HG03139 (cell line): ENCODE results near the gene PHEX.

Experiments used
- ATAC-seq: cut with Tn5 transposase; IDR thresholded peaks from one replicate; pipeline ENCODE4 v1.9.1; 2021; ENCODE audit not compliant: unreplicated experiment

PHEX gene

DNA sequence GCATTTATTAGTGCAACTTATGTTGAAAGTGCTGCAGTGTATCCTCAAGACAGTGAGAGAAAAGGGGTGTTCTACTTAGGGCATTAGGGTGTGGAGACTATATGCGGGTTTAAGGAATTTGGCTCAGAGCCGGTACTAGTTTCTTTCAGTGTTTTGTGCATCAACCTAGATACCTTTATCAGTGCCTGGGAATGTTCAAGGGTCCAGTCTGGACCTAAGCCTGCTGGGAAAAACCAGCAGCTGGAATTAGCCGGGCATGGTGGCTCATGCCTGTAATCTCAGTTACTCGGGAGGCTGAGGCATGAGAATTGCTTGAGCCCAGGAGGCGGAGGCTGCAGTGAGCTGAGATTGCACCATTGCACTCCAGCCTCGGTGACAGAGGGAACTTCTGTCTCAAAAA is 7.4 kb downstream of the PHEX start:
- no peak for ATAC-seq

DNA sequence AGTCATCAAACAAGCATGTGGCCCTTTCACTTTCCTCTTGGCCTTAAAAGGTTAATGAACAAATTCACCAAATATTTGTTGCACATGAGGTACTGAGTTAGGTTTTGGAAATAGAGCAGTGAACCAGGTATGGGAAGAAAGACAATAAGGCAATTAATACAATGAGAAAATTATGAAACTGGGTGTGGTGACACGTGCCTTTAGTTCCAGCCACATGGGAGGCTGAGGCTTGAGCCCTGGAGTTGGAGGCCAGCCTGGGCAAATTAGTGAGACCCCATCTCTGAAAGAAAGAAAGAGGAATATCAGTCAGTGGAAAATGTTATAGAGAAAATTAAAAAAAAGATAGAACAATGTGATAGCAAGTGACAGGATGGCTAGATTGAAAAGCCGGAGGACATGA is 8.1 kb downstream of the PHEX start:
- no peak for ATAC-seq

DNA sequence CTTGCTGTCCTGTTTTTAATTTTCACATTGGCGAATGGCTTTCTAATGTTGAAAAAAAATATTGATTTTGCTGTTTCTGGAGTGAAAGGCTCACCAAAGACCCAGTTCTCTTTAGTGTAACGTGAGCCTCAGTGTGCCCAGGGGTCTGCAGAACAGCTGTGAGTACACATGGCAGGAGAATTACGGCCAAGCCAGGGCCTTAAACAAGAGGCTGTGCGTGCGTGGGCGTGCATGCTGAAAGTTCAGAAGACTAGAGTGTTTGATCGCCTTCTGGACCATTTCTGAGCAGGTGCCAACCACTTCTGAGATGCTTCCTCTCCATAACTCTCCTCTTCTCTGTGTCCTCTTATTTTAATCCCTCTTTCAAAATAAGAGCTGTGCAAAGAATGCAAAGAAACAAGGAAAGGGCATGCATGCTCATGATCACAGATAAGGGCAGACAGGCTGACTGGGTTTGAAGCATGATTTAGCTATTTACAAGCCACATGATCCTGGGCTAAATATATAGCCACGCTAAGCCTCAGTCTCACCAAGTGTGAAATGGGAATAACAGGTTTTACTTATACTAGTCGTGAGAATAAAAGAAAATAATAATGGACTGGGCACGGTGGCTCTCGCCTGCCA is 9.9 kb downstream of the PHEX start:
- ATAC-seq: no peak

DNA sequence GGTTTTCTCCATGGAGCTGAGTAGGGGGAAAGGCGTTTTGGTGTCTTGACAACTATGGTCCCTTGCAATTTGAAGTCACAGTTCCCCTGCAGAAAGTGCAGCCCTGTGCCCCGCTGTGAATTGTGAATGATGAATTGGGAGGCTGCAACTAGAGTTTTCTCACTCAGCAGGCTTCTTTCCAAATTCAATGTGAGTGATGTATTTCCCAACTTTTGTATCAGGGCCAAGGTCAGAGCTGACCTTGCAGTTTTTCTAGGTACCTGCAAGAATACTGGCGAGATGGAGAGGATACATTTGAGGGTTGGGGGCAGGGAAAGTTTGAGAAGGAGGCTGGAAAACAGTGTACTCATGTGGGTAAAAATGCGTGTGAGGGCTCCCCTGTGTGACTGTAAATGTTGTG is 11.7 kb downstream of the PHEX start:
- no peak for ATAC-seq

- ATAC-seq: no peak
Observed at GRCh38 chrX:22047468-22047867, 15.3 kb downstream of the PHEX start.

DNA sequence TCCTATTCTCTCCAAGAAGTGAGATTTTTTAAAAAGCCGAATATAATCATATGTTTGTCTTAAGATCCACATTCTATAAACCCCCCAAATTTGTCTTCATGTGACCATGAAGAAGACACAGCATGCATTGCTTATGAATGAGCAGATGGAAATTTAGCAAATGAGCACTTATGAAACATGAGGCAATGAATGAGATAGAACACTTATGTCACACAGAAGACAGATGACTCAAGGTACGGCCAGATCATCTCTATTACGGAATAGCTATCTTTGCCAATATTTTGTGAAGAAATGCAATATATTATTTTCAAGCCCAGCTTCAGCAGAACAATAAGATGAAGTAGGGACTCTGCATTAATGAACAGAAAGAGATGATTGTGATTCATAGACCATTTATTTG is 21.4 kb downstream of the PHEX start:
- ATAC-seq: no peak

GRCh38 chrX:22056235-22056634 is 24.1 kb downstream of the PHEX start:
- no peak for ATAC-seq

DNA sequence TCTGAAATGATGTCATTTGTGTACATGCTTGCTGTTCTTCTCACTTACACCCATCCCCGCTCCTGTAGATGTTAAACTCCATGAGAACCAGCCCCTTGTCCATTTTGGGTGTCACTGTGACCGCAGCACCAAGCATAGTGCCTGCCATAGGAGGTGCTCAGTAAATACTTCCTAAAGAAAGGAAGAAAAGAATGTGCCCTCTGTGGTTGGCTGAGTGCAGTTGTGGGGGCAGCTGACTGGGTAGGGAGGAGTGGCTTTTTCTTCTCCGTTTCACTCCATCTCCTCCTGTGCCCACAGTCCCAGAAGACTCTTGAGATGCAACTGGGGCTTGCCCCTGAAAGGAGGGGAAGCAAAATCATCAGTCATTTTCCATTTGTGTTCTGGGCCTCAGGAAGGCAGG is 25.5 kb downstream of the PHEX start:
- ATAC-seq: no peak

DNA sequence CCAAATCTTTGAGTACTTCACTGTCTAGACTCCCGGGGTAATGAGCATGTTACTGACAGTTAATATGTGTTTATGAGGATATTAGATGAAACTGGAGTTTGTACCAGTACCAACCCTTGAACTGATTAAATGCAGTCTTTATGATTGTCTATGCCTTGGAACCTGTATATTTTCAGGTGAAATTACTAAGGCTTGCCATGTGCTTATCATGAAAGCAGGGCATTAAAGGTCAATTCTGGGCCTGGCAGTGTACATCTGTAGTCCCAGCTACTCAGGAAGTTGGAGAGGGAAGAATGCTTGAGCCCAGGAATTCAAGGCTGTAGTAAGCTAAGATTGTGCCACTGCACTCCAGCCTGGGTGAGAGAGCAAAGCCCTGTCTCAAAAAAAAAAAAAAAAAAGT is 27.6 kb downstream of the PHEX start:
- ATAC-seq: no peak

DNA sequence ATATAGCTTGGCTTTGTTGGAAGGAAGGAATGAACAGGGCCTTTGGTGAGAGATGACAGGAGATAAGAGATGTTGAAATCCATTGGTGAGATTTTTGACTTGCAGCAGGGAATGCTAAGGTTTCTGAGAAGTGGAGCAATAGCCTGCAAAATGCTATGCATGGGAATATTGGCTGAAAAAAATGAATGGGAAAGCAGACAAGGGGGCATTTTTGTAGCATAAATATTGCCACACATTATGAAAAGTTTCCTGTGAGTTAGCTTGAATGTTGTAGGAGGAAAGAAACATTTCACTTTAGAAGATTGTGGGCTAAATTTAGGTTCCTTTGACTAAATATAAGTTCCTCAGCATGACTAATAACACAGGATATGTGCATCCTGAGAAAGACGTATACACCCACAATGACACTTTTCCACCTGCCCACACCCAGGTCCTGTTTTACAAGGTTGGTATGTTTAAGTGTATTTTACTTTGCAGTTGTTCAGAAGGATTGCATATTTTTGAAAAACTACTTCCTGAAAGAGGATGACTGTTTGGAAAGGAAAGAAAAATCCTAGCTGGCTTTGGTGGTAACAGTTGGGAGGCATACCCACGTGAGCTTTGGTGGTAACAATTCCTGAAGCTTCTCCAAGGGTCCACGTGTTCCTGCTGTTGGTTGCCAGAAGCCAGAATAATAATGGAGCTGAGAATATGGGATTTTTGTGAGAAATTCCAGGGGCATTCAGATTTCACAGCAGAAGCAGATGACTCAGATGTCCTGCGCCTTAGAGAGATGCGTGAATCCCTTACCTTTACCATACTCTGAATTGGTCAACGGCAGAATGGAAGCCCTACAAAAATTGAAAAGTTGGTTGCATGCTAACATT is 28.5 kb downstream of the PHEX start:
- peak; percentile 57 for ATAC-seq

DNA sequence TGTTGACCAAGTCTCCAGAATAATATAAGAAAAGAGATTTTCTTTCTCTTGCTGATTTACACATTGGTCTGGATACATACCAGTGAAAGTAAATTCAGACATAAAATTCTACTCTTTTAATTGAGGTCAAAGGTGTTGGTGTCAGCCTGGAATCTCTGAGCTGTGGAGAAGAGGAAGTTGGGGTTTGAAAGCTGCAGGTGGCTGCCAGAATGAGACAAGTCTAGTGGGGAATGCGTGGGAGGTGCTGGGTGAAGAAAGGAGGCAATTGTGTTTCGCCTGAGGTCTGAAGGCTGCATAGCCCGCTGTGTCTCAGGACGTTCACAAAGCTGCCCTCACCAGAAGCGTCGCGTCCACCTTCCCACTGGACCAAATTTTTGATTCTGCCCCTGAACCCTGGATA is 31.2 kb downstream of the PHEX start:
- peak; percentile 68 for ATAC-seq

DNA sequence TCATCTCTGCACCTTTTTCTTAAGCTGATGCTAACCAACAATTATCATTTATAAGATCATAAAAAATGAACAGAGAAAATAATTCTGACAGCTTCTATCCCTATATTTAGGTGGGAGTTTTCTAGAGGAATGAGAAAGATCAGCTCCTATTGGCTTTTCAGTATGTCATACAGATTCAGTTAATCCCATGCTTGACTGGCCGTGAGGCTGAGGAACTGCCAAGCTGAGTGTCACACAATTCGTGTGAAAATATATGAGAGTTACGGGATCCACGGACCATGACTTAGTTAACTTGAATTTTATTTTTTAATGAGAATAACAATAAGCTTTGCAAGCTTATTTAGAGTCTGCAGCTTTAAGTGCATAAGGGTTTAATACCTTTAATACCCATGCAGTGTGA is 37.5 kb downstream of the PHEX start:
- no peak for ATAC-seq

GRCh38 chrX:22073928-22074327 is 41.8 kb downstream of the PHEX start:
- ATAC-seq: no peak

DNA sequence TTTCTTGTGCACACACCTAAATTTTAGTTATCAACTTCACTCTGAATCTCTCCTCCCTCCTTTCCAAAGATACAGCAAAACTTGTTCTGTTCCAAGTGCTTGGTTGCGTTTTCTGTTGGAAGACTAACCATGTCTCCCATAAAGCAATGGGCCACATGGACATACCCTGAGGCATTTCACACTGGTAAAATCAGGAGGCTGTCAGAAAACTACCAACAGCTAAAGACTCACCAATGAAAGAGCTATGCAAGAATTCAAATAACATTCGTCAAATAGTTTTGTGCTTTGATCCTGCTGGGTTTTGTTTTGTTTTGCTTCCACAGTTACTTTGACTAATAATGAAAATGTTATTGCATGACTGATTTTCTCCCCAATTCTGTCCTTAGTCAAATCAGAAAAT is 46.0 kb downstream of the PHEX start:
- ATAC-seq: no peak

- no peak for ATAC-seq
Observed at GRCh38 chrX:22081475-22082092, 49.5 kb downstream of the PHEX start.

DNA sequence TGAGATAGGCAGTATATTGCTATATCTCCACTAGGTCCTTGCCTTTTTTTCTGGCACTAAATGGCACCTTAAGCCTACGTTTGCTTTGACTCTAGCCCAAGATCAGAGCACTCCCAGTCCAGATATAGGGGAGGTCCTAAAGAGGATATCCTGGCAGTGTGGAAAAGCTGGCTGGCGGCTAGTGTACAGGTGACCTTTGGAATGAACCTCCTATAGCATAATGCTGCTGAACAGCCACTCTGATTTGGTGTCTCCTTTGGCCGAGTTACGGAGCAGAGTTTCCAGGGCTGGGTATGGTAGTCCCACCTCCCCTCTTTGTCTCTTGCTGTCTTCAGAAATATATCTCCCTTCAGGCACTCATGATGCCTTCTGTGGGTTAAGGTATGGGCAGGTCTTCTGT is 53.9 kb downstream of the PHEX start:
- ATAC-seq: no peak

DNA sequence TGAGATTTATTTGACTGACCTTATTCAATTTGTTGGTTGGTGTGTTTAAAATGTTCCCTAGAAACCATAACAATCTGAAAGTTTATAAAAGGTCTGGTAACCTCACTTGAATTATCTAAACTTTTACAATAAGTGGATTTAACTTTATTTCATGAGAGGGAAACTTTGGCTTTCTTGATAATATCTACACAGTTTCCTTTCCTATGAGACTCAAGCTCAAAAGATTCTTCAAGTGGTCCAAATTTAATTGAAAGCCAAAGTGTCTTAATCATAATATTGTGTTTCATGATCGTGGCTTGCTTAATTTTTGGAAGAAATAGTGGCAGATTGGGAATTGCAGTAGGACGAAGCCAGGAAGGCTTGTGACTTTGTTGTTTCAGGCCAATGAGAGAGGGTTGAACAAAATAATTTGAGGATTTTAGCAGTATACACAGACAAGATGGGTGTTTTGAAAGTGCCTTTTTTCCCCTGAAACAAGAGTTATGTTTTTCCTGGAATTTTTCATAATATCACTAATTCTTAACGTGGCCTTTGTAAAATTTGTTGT is 55.0 kb downstream of the PHEX start:
- ATAC-seq: no peak

DNA sequence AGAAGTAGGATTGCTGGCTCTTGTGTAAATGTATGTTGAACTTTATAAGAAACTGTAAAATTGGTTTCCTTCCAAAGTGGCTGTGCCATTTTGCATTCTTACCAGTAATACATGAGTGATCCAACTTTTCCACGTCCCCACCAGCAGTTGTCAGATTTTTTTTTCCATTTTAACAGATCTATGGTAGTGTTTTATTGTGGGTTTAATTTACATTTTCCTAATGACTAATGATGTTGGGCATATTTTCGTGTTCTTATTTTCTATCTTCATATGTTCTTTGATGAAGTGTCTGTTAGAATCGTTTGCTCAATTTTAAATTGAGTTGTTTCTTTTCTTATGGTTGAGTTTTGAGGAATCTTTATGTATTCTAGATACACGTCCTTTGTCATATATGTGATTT is 56.2 kb downstream of the PHEX start:
- ATAC-seq: no peak

- no peak for ATAC-seq
Observed at GRCh38 chrX:22090181-22090580, 58.1 kb downstream of the PHEX start.

DNA sequence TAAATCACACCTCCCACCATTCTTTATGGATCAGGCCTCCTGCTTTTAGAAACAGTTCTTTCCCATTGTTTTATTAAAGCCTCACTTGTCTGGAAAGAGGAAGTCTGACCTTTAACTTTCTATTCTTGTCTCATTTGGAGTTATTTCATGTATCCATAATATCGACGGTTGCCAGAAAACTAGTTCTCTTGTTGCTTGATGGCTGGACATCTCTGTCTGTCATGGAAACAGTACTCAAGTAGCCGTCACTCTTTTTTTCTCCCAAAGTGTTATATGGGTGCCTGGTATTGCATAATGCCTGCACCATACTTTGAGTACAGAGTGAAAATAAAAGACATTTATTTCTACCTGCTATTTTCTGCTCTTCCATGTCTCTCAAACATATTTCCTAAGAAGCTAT is 61.4 kb downstream of the PHEX start:
- ATAC-seq: no peak

- ATAC-seq: no peak
Observed at GRCh38 chrX:22095286-22095685, 63.2 kb downstream of the PHEX start.

- no peak for ATAC-seq
Observed at GRCh38 chrX:22095856-22096255, 63.7 kb downstream of the PHEX start.
